GM12801 (cell line): ENCODE measurements around the gene NFS1.

Experiments
- CTCF ChIP-seq: IDR thresholded peaks from one replicate; pipeline ENCODE4 v1.5.1; 2011; ENCODE audit warnings: control low read depth; ENCODE audit not compliant: insufficient read length; ENCODE audit errors: extremely low read depth

The NFS1 gene

GRCh38 chr20:35737865-35738333 lies 38.7 kb upstream of the NFS1 start:
- TF ChIP-seq CTCF, result no peak

- TF ChIP-seq CTCF, result no peak
Measured at GRCh38 chr20:35735826-35736470, 36.8 kb upstream of the NFS1 start.

GRCh38 chr20:35734777-35735649 lies 35.9 kb upstream of the NFS1 start:
- no peak for TF ChIP-seq CTCF

- no peak for TF ChIP-seq CTCF
Measured at GRCh38 chr20:35734374-35734773, 35.2 kb upstream of the NFS1 start.

- TF ChIP-seq CTCF, result no peak
Measured at GRCh38 chr20:35732644-35732982, 33.5 kb upstream of the NFS1 start.

- no peak for TF ChIP-seq CTCF
Measured at GRCh38 chr20:35731862-35732643, 32.9 kb upstream of the NFS1 start.

- no peak for TF ChIP-seq CTCF
Measured at GRCh38 chr20:35731469-35731788, 32.3 kb upstream of the NFS1 start.
